Type B pancreatic cell (in vitro differentiated cells): ENCODE data around the gene SLC6A18. TPM values are rescaled to one million over a fixed set of nuclear protein-coding genes. Genes with fewer than 3 reads are reported as not detected.
"Not testable (repeated sequence)": the region's sequence is repeated elsewhere in the genome, so short reads cannot be mapped to it uniquely, and the experiment has no call there.

Experiments
- DNase-seq: peaks from one replicate; pipeline ENCODE4 v3.0.0; 2021; ENCODE audit warnings: mixed read lengths; ENCODE audit not compliant: unreplicated experiment; ENCODE audit errors: extremely low spot score
- H3K27ac Mint-ChIP-seq: 2 replicates; pipeline ENCODE4 v1.8.0; 2021; ENCODE audit warnings: mild to moderate bottlenecking, mixed read lengths
- H3K27me3 Mint-ChIP-seq: 2 replicates; pipeline ENCODE4 v1.8.0; 2021; ENCODE audit warnings: mixed read lengths
- H3K36me3 Mint-ChIP-seq: 2 replicates; pipeline ENCODE4 v1.8.0; 2021; ENCODE audit warnings: mixed read lengths
- H3K4me1 Mint-ChIP-seq: one replicate; pipeline ENCODE4 v1.8.0; 2021; ENCODE audit warnings: mixed read lengths; ENCODE audit not compliant: unreplicated experiment
- H3K4me3 Mint-ChIP-seq: 2 replicates; pipeline ENCODE4 v1.8.0; 2021; ENCODE audit warnings: mild to moderate bottlenecking, mixed read lengths
- H3K9me3 Mint-ChIP-seq: 2 replicates; pipeline ENCODE4 v1.8.0; 2021; ENCODE audit warnings: mixed read lengths
- CTCF ChIP-seq: fragments of 200-600 bp; sonication (generic); conservative IDR thresholded peaks from 2 replicates; pipeline ENCODE4 v1.5.0; 2021; ENCODE audit warnings: antibody characterized with exemption, mild to moderate bottlenecking
- total RNA-seq: library from RNA; stranded (reverse); gene quantifications from 2 replicates; pipeline ENCODE4 v1.2.1, GENCODE V29; 2021; ENCODE audit warnings: low replicate concordance

SLC6A18 gene
- total RNA-seq, 1 donor from 2014 or later = 0.41 TPM

- Mint-ChIP-seq H3K27ac (no peak overlapping the region), H3K4me1 (no peaks in the 10 kb centered on the region), H3K27me3 (no peaks in the 10 kb centered on the region), H3K4me3 (no peak overlapping the region), H3K36me3 (no peaks in the 10 kb centered on the region), H3K9me3 (no peaks in the 10 kb centered on the region)
- TF ChIP-seq CTCF = no peak
- no peak for DNase-seq
Measured at GRCh38 chr5:1266791-1267190, 41.6 kb downstream of the SLC6A18 start.

GRCh38 chr5:1267464-1267863 is 42.3 kb downstream of the SLC6A18 start:
- not testable (repeated sequence) for H3K4me3 Mint-ChIP-seq, H3K4me1 Mint-ChIP-seq, H3K9me3 Mint-ChIP-seq, H3K27ac Mint-ChIP-seq, DNase-seq, H3K27me3 Mint-ChIP-seq, H3K36me3 Mint-ChIP-seq

- Mint-ChIP-seq H3K4me3 (no peak overlapping the region), H3K9me3 (no peaks in the 10 kb centered on the region), H3K27ac (no peak overlapping the region), H3K27me3 (no peaks in the 10 kb centered on the region), H3K4me1 (no peaks in the 10 kb centered on the region), H3K36me3 (no peaks in the 10 kb centered on the region)
- no peak for TF ChIP-seq CTCF
- DNase-seq = no peak
Measured at GRCh38 chr5:1268056-1268455, 42.9 kb downstream of the SLC6A18 start.

GRCh38 chr5:1268666-1269065 is 43.5 kb downstream of the SLC6A18 start:
- Mint-ChIP-seq H3K4me1 (no peaks in the 10 kb centered on the region), H3K4me3 (no peak overlapping the region), H3K27me3 (no peaks in the 10 kb centered on the region), H3K36me3 (no peaks in the 10 kb centered on the region), H3K9me3 (no peaks in the 10 kb centered on the region), H3K27ac (no peak overlapping the region)
- no peak for TF ChIP-seq CTCF
- no peak for DNase-seq

- H3K27me3 Mint-ChIP-seq = no peaks in the 10 kb centered on the region
- no peak for DNase-seq
- no peaks in the 10 kb centered on the region for H3K9me3 Mint-ChIP-seq
- TF ChIP-seq CTCF = no peak
- H3K4me3 Mint-ChIP-seq = no peak overlapping the region
- no peak overlapping the region for H3K27ac Mint-ChIP-seq
- no peaks in the 10 kb centered on the region for H3K4me1 Mint-ChIP-seq
- no peaks in the 10 kb centered on the region for H3K36me3 Mint-ChIP-seq
Measured at GRCh38 chr5:1270426-1270825, 45.2 kb downstream of the SLC6A18 start.

- no peak for DNase-seq
- Mint-ChIP-seq H3K27me3 (no peaks in the 10 kb centered on the region), H3K4me3 (no peak overlapping the region), H3K9me3 (no peaks in the 10 kb centered on the region), H3K36me3 (no peaks in the 10 kb centered on the region), H3K4me1 (no peaks in the 10 kb centered on the region), H3K27ac (no peak overlapping the region)
- no peak for TF ChIP-seq CTCF
Measured at GRCh38 chr5:1270933-1271914, 46.0 kb downstream of the SLC6A18 start.
